ENCODE measurements around the gene PKMYT1.

DNA sequence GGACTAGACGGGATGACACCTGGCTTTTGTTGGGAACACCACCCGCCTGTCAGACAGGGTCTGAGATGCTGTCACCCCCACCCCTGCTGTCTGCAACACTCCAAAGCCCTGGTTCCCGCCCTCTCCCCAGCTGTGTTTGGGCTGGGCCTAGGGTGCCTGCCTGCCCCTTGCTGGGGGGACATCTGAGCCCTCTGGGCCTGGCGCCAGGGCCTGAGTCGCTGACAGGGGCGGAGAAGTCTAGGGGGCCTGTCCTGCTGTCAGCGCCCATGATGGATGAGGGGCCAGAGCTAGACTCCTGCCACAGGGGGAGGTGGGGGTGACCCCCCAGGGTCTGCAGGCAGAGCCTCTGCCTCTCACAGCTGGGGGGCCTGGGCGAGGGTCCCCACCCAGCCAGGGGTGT is 7.6 kb upstream of the PKMYT1 start:
- TF ChIP-seq, protein P1, sequence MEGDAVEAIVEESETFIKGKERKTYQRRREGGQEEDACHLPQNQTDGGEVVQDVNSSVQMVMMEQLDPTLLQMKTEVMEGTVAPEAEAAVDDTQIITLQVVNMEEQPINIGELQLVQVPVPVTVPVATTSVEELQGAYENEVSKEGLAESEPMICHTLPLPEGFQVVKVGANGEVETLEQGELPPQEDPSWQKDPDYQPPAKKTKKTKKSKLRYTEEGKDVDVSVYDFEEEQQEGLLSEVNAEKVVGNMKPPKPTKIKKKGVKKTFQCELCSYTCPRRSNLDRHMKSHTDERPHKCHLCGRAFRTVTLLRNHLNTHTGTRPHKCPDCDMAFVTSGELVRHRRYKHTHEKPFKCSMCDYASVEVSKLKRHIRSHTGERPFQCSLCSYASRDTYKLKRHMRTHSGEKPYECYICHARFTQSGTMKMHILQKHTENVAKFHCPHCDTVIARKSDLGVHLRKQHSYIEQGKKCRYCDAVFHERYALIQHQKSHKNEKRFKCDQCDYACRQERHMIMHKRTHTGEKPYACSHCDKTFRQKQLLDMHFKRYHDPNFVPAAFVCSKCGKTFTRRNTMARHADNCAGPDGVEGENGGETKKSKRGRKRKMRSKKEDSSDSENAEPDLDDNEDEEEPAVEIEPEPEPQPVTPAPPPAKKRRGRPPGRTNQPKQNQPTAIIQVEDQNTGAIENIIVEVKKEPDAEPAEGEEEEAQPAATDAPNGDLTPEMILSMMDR (IDR thresholded peaks at IDR 0.05): no peak
- no peak for TF ChIP-seq POLR2A (IDR thresholded peaks at IDR 0.05)

All from thyroid gland (tissue), 4 donors.